HG02870 (cell line): ENCODE measurements around the gene MTPN.

ENCODE experiments used
- ATAC-seq: cut with Tn5 transposase; IDR thresholded peaks from one replicate; pipeline ENCODE4 v1.9.1; 2021; ENCODE audit warnings: mild to moderate bottlenecking, moderate library complexity; ENCODE audit not compliant: unreplicated experiment

Gene MTPN

GRCh38 chr7:135958173-135958572 lies 19.0 kb downstream of the MTPN start:
- no peak for ATAC-seq

- ATAC-seq, result no peak
Measured at GRCh38 chr7:135957627-135958026, 19.5 kb downstream of the MTPN start.

- no peak for ATAC-seq
Measured at GRCh38 chr7:135956393-135956792, 20.8 kb downstream of the MTPN start.

- ATAC-seq, result no peak
Measured at GRCh38 chr7:135950972-135951371, 26.2 kb downstream of the MTPN start.

- ATAC-seq, result no peak
Measured at GRCh38 chr7:135950429-135950828, 26.7 kb downstream of the MTPN start.

- no peak for ATAC-seq
Measured at GRCh38 chr7:135946289-135947055, 30.7 kb downstream of the MTPN start.

GRCh38 chr7:135944753-135945152 lies 32.4 kb downstream of the MTPN start:
- no peak for ATAC-seq

GRCh38 chr7:135943134-135943879 lies 33.9 kb downstream of the MTPN start:
- no peak for ATAC-seq

GRCh38 chr7:135942614-135943013 lies 34.5 kb downstream of the MTPN start:
- peak; percentile 84 for ATAC-seq

- ATAC-seq, result no peak
Measured at GRCh38 chr7:135940077-135941075, 36.8 kb downstream of the MTPN start.

- ATAC-seq, result no peak
Measured at GRCh38 chr7:135939261-135939812, 37.8 kb downstream of the MTPN start.

- peak; percentile 66 for ATAC-seq
Measured at GRCh38 chr7:135938563-135938962, 38.6 kb downstream of the MTPN start.

- ATAC-seq, result no peak
Measured at GRCh38 chr7:135938086-135938485, 39.1 kb downstream of the MTPN start.

GRCh38 chr7:135936497-135937217 lies 40.5 kb downstream of the MTPN start:
- ATAC-seq, result no peak

GRCh38 chr7:135934651-135935050 lies 42.5 kb downstream of the MTPN start:
- no peak for ATAC-seq

- no peak for ATAC-seq
Measured at GRCh38 chr7:135933509-135934188, 43.5 kb downstream of the MTPN start.

- ATAC-seq, result no peak
Measured at GRCh38 chr7:135932131-135932530, 45.0 kb downstream of the MTPN start.

- ATAC-seq, result no peak
Measured at GRCh38 chr7:135930565-135931461, 46.3 kb downstream of the MTPN start.
